Astrocyte of the spinal cord (primary cell): ENCODE data around the gene FAM47B.
A peak's percentile ranks its signal among the peaks of the same experiment; 100 is the strongest.

Experiments
- DNase-seq: peaks from one replicate; pipeline ENCODE4 v3.0.0; 2011; ENCODE audit warnings: low read depth, low spot score
- H3K4me3 ChIP-seq: 2 replicates; pipeline ENCODE4 v1.5.1; 2011; ENCODE audit warnings: low read depth, mild to moderate bottlenecking, low read length, moderate library complexity
- CTCF ChIP-seq: IDR thresholded peaks from 2 replicates; pipeline ENCODE4 v1.5.1; 2012; ENCODE audit warnings: low read depth, mild to moderate bottlenecking, low read length, inconsistent platforms
- in situ Hi-C: cut with HindIII; loops from 2 replicates; pipeline ENCODE4 v1.10.0; 2017; ENCODE audit warnings: low sequenced_read_pairs

FAM47B gene

GRCh38 chrX:34942496-34942895 is at the start of gene FAM47B:
FAM47B (plus strand) TSS chrX:34942796; CDS start chrX:34942832, 36 bp downstream.
- TF ChIP-seq CTCF = no peak
- H3K4me3 ChIP-seq = no peak within 1 kb of the TSS
- in situ Hi-C loops = no loop called here
- DNase-seq = no peak

GRCh38 chrX:34893741-34894140 is 48.9 kb upstream of the FAM47B start:
- TF ChIP-seq CTCF = peak; percentile 27
- H3K4me3 ChIP-seq = no peak overlapping the region
- DNase-seq = no peak
- in situ Hi-C loops = no loop called here

GRCh38 chrX:34900691-34901090 is 41.9 kb upstream of the FAM47B start:
- no peak overlapping the region for H3K4me3 ChIP-seq
- no peak for TF ChIP-seq CTCF
- DNase-seq = no peak
- in situ Hi-C loops = no loop called here

GRCh38 chrX:34901761-34902160 is 40.8 kb upstream of the FAM47B start:
- no peak for TF ChIP-seq CTCF
- in situ Hi-C loops = no loop called here
- H3K4me3 ChIP-seq = no peak overlapping the region
- no peak for DNase-seq

GRCh38 chrX:34903316-34903715 is 39.3 kb upstream of the FAM47B start:
- peak; percentile 54 for DNase-seq

GRCh38 chrX:34909151-34909550 is 33.4 kb upstream of the FAM47B start:
- in situ Hi-C loops = no loop called here
- DNase-seq = no peak
- H3K4me3 ChIP-seq = no peak overlapping the region
- no peak for TF ChIP-seq CTCF

More at GRCh38 chrX:34903316-34903715, 39.3 kb upstream of the FAM47B start:
- TF ChIP-seq CTCF = no peak
- in situ Hi-C loops = no loop called here
- no peak overlapping the region for H3K4me3 ChIP-seq
